AG04450 (cell line): Measurements from ENCODE around the gene PDZD11. TPM values are rescaled to one million over a fixed set of nuclear protein-coding genes. Genes with fewer than 3 reads are reported as not detected.

Source experiments
- CTCF ChIA-PET: fragments of 300-600, 350-600 bp; formaldehyde crosslinking; extraction: SDS; loops from one replicate; lab custom pipeline; 2022; ENCODE audit warnings: antibody characterized with exemption, inconsistent platforms; lab: Charles Lee
- POLR2A ChIA-PET: fragments of 350-600 bp; formaldehyde crosslinking; extraction: SDS; loops from one replicate; lab custom pipeline; 2021; ENCODE audit warnings: antibody characterized with exemption, inconsistent platforms; lab: Yijun Ruan, JAX
- DNase-seq: peaks from one replicate; pipeline ENCODE4 v3.0.0-alpha.2; 2011; ENCODE audit warnings: low read depth, low spot score
- H3K27ac ChIP-seq: one replicate; pipeline ENCODE4 v1.5.1; 2012; ENCODE audit warnings: low read depth, low read length, control low read depth
- H3K27me3 ChIP-seq: one replicate; pipeline ENCODE4 v1.6.0; 2012; ENCODE audit warnings: low read length; ENCODE audit not compliant: control insufficient read depth, insufficient read depth
- H3K4me3 ChIP-seq: 2 replicates; pipeline ENCODE4 v1.5.1; 2011; ENCODE audit warnings: mild to moderate bottlenecking, low read depth, low read length, control low read depth
- H3K9me3 ChIP-seq: 2 replicates; pipeline ENCODE4 v1.5.1; 2012; ENCODE audit warnings: low read length; ENCODE audit not compliant: control insufficient read depth, insufficient read depth
- CTCF ChIP-seq: IDR thresholded peaks from 2 replicates; pipeline ENCODE4 v1.5.1; 2011; ENCODE audit warnings: low read depth, low read length, control low read depth, inconsistent platforms
- polyA plus RNA-seq: library from polyadenylated mRNA; depleted of rRNA; stranded (reverse); fragments of >200 nt; gene quantifications from 2 replicates; pipeline ENCODE4 v1.2.3, GENCODE V29; 2011

PDZD11 gene
- polyA plus RNA-seq, 1 experiment = 141 TPM

- ChIA-PET POLR2A (no interaction called here), CTCF (interaction anchor here (1.8 kb wide), 2 partner anchors 9 to 160 kb away, joined by 5 to 17 read pairs; partner anchors contain the start of gene IGBP1)
- Histone ChIP-seq H3K27ac (no peak overlapping the region), H3K9me3 (no peaks in the 10 kb centered on the region), H3K4me3 (no peak overlapping the region), H3K27me3 (no peaks in the 10 kb centered on the region)
- no peak for DNase-seq
- no peak for TF ChIP-seq CTCF
Measured at GRCh38 chrX:70293621-70294020, 3.9 kb upstream of the PDZD11 start.

GRCh38 chrX:70292788-70293187 lies 3.1 kb upstream of the PDZD11 start:
- ChIA-PET CTCF (interaction anchor here (1.8 kb wide), 2 partner anchors 10 to 160 kb away, joined by 5 to 17 read pairs; partner anchors contain the start of gene IGBP1), POLR2A (interaction anchor here (0.8 kb wide), 1 partner anchor 159 kb away, joined by 4 read pairs; the partner anchor contains the start of gene IGBP1)
- H3K4me3 ChIP-seq = no peak overlapping the region
- H3K27ac ChIP-seq = no peak overlapping the region
- no peaks in the 10 kb centered on the region for H3K9me3 ChIP-seq
- H3K27me3 ChIP-seq = no peaks in the 10 kb centered on the region
- no peak for DNase-seq
- no peak for TF ChIP-seq CTCF

GRCh38 chrX:70289168-70289792 lies 447 bp downstream of the PDZD11 start:
- ChIA-PET POLR2A (interaction anchor here (1.7 kb wide), 1 partner anchor 156 kb away, joined by 7 read pairs; the partner anchor contains the start of gene IGBP1), CTCF (interaction anchor here (3.5 kb wide), 1 partner anchor 156 kb away, joined by 16 read pairs; the partner anchor contains the start of gene IGBP1)
- no peak for DNase-seq
- no peak for TF ChIP-seq CTCF
- Histone ChIP-seq H3K9me3 (no peaks in the 10 kb centered on the region), H3K4me3 (peak overlapping the region; percentile 79), H3K27me3 (no peaks in the 10 kb centered on the region), H3K27ac (peak overlapping the region; percentile 31)

GRCh38 chrX:70281951-70282350 lies 7.8 kb downstream of the PDZD11 start, which contains the start of gene RAB41:
RAB41 (plus strand) TSS chrX:70282172; CDS start chrX:70282218, 46 bp downstream.
- ChIA-PET POLR2A (no interaction called here), CTCF (no interaction called here)
- DNase-seq = no peak
- TF ChIP-seq CTCF = no peak
- Histone ChIP-seq H3K27ac (no peak within 1 kb of the TSS), H3K4me3 (no peak within 1 kb of the TSS), H3K27me3 (no peaks in the 10 kb centered on the region), H3K9me3 (no peaks in the 10 kb centered on the region)

GRCh38 chrX:70280573-70280972 lies 9.2 kb downstream of the PDZD11 start:
- no peaks in the 10 kb centered on the region for H3K27me3 ChIP-seq
- H3K27ac ChIP-seq = no peak overlapping the region
- H3K9me3 ChIP-seq = no peaks in the 10 kb centered on the region
- H3K4me3 ChIP-seq = no peak overlapping the region
- POLR2A ChIA-PET = interaction anchor here (1.0 kb wide), 1 partner anchor 9 kb away, joined by 4 read pairs; the partner anchor contains the start of genes KIF4A and PDZD11
- TF ChIP-seq CTCF = no peak
- CTCF ChIA-PET = no interaction called here
- no peak for DNase-seq
